GOT3 (cell line): Measurements from ENCODE around the gene MZT2B.
"Not testable (repeated sequence)": the region's sequence is repeated elsewhere in the genome, so short reads cannot be mapped to it uniquely, and the experiment has no call there.

Experiments
- DNase-seq: peaks from one replicate; lab custom pipeline; 2025; ENCODE audit warnings: mixed read lengths; lab: John Stamatoyannopoulos, UW

MZT2B gene, protein sequence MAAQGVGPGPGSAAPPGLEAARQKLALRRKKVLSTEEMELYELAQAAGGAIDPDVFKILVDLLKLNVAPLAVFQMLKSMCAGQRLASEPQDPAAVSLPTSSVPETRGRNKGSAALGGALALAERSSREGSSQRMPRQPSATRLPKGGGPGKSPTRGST

GRCh38 chr2:130181880-130182682 lies at the start of gene MZT2B:
TSS of gene MZT2B (plus strand) at chr2:130182262. CDS start at chr2:130182283, 21 bp downstream.
- peak; percentile 75 for DNase-seq

DNA sequence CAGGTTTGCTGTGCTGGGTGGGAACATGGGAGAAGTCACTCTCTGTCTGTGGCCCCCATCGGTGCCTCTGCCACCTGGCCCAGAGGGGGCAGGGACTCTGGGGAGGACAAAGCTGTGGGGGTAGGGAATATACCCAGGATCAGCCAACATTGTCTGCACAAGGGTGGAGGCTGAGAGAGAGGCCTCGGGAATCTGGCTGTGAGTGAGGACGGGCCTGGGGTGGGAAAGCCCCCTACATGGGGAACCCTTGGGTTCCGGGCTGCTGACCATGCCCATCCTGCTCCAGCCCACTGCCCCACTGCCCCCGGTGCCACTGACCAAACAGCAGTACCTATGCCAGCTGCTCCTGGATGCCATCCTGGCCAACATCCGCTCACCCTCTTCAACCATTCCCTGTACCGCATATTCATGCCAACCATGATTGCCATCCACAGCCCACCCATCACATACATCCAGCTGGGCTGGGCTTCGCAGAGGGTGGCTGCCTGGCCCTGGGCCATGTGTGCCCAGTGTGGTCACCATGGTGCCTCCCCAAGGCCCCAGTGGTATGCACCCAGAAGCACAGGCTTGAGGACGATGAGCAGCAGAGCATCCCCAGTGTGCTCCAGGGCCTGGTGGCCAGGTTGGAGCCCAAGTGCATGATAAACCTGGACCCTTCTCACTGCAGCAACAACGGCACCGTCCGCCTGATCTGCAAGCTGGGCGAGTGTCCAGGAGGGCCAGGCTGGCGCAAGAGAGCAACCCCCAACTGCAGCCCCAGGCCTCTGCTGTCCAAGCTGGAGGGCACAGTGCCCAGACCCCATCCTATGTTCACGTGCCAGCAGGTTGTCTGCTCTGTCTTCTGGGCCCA lies 46.1 kb upstream of the MZT2B start:
- DNase-seq = no peak

DNA sequence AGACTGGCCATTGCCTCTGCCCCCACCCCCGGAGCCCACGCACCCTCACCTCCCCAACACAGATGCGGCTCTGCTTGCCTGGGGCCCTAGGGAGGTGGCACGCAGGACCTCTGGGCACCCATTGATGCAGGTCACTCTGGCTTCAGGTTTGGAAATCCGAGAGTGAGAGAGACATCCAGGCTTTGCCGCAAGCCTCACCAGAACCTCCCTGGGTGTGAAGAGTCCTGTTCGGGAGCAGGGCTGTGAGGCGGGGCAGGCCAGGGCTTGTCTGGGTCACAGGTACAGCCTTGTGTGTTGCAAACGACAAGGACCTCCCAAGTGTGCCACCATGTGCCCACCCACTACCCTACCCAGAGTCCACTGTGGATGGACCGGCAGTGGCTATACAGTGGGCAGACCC lies 45.5 kb upstream of the MZT2B start:
- not testable (repeated sequence) for DNase-seq

- DNase-seq = not testable (repeated sequence)
Measured at GRCh38 chr2:130137118-130137517, 44.9 kb upstream of the MZT2B start.

DNA sequence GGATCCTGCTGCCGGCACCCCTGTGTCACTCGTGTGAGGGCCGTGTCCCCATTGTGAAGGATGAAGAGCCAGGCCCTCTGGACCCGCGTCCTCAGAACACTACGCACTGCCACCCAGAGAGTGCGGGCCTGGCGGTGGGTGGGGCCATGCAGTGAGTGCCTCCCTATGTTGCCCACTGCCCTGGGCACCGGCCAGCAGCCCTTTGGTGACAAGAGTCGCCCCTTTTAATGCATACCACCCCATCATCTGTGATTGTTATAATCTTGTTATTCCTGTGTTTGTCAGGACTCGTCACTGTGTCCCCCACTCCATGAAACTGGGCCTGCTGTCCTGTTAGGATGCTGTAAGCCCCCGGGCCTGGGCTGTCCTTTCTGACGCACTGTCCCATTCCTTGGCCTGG lies 43.7 kb upstream of the MZT2B start:
- DNase-seq = not testable (repeated sequence)

DNA sequence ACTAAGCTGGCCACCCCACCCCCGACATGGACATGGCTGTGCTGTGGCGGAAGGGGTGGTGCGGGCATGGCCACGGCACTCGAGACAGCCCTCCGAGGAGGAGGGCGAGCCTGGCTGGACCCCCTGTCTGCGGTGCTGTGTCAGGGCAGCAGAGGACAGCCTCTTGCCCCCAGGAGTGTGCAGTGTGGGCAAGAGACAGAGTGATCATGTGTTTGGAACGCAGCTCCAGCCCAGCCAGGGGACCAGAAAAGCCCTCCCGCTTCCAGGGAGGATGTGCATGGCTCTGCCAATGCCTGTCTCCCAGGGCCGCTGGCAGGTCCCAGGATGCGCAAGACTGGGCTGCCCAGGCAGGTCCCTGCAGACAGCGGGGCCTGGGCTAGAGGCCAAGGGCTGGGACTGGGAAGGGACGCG lies 43.2 kb upstream of the MZT2B start:
- DNase-seq = not testable (repeated sequence)

DNA sequence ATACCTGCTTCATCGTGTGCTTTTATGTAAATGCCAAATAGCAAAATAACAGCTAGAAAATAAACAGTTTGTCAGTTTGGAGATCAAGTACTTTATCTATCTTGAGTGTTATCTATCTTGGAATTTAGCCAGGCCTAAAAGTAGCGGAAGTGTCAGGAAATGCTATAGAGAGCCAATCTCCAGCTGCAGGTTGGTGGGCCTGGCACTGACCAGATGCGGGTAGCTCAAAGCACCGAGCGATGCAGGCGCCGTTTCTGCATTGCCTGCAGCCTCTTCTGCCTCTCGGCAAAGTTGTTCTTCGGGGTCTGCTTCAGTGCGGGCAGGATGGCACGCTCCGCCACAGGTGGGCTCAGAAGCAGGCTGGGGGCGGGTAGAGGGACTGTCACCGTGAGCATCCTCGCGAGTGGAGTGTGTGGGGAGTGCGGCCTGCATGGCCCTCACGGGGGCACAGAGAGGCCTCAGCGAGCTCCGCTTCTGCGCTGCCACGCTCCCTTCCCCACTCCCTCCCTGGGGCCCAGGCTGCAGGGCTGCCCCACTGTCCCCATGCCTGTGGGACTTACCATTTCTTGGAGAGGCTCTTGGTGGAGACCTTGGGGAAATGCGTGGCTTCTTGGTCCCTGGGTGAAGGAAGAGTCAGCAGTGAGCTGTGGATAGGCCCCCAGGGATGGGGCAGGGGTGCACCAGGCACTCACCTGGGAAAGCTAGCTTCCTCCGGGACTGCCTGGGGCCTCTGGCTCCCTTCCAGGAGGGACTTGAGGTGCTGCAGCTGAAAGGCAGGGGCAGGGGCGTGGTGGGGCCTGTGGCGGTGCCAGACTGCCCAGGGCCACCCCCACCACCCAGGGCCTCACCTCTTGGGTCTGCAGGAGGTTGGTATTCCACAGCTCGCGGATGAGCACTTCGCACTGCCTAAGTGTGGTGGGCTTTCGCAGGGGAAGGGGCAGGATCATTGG lies 42.5 kb upstream of the MZT2B start:
- not testable (repeated sequence) for DNase-seq

- DNase-seq = not testable (repeated sequence)
Measured at GRCh38 chr2:130140516-130140915, 41.5 kb upstream of the MZT2B start.

GRCh38 chr2:130141002-130141401 lies 41.1 kb upstream of the MZT2B start:
- DNase-seq = not testable (repeated sequence)

DNA sequence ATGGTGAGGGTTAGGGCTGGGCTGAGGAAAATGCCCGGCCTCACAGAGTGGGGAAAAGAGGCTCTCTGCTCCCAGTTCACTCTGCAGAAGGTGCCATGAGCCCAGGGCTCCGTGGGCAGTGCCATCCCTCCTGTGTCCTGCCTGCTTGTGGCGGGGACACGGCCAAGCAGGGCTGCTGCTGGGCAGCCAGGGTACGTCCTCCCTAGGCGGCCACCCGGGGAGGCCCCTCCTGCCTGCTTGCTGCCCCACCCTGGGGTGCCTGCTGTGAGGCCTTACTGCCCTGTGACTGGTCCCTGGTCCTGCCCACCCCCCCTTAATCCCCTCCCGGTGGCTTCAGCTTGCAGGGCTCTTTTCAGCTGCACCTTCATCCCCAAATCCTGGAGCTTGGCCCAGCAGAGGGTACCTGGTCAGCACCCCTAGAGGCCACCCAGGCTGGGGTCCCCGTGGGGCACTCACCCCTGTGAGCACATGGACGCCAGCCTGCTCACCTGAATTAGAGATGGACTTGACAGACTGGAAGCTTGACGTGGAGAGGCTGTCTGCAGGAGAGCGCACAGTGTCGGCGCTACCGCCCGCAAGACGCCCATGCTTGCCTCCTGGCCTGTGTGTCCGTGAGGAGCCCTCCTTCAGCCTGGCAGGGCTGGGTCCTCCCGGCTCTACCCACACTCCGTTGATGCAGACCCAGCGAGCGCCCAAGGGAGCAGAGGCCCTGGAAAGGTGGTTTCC lies 40.3 kb upstream of the MZT2B start:
- DNase-seq = not testable (repeated sequence)

- not testable (repeated sequence) for DNase-seq
Measured at GRCh38 chr2:130142396-130143265, 39.4 kb upstream of the MZT2B start.

- not testable (repeated sequence) for DNase-seq
Measured at GRCh38 chr2:130143266-130144039, 38.6 kb upstream of the MZT2B start.

- DNase-seq = peak; percentile 36
Measured at GRCh38 chr2:130145006-130145414, 37.1 kb upstream of the MZT2B start, which contains the start of gene CCDC74B. TSS of gene CCDC74B (minus strand) at chr2:130145112. CDS start at chr2:130144996, 116 bp downstream.

- DNase-seq = not testable (repeated sequence)
Measured at GRCh38 chr2:130148515-130148914, 33.5 kb upstream of the MZT2B start.

- DNase-seq = no peak
Measured at GRCh38 chr2:130150181-130151144, 31.6 kb upstream of the MZT2B start.

- not testable (repeated sequence) for DNase-seq
Measured at GRCh38 chr2:130151145-130151512, 30.9 kb upstream of the MZT2B start.

GRCh38 chr2:130152136-130152815 lies 29.8 kb upstream of the MZT2B start:
- not testable (repeated sequence) for DNase-seq
